SK-N-MC (cell line): ENCODE data around the gene PHF14.

Experiments used
- EZH2 ChIP-seq: fragments of 200-600 bp; sonication (generic); IDR thresholded peaks from one replicate; pipeline ENCODE4 v1.6.1; 2017; ENCODE audit warnings: antibody characterized with exemption
- FOXP2 ChIP-seq: optimal IDR thresholded peaks from 2 replicates; pipeline ENCODE3; 2011; ENCODE audit warnings: mild to moderate bottlenecking, moderate library complexity; ENCODE audit not compliant: insufficient read depth; ENCODE audit errors: extremely low read length, control extremely low read depth
- POLR2AphosphoS5 ChIP-seq: IDR thresholded peaks from 2 replicates; pipeline ENCODE4 v1.6.1; 2012; ENCODE audit warnings: mild to moderate bottlenecking, low read depth, low read length, borderline replicate concordance

- TF ChIP-seq EZH2 = no peak
- TF ChIP-seq POLR2AphosphoS5 = no peak
- no peak for TF ChIP-seq FOXP2
Observed at GRCh38 chr7:11195502-11195901, 221.8 kb downstream of the PHF14 start.
